ENCODE results near the gene CTNNB1. TPM values are rescaled to one million over a fixed set of nuclear protein-coding genes. Genes with fewer than 3 reads are reported as not detected.

Gene CTNNB1
- total RNA-seq (2021; ENCODE audit: unreplicated experiment) (186 TPM), Bru-seq, nascent RNA (percentile 94 among the genes with signal in this experiment), BruChase-seq, experiment 1, labeled RNA remaining after a 2-hour chase (percentile 92 among the genes with signal in this experiment), BruChase-seq, experiment 2, labeled RNA remaining after a 6-hour chase (percentile 96 among the genes with signal in this experiment)
- 192 TPM for polyA plus RNA-seq (2012; ENCODE audit: insufficient read length)
- long read RNA-seq, transcript CTNNB1-201 (15 exons, 3,947 nt) = minor isoform, 43 of 306 reads
- long read RNA-seq, transcript CTNNB1-246 (16 exons, 2,778 nt) = minor isoform, 9 of 306 reads
- long read RNA-seq, transcript CTNNB1-203 (16 exons, 3,472 nt) = minor isoform, 48 of 306 reads
- long read RNA-seq, transcript CTNNB1-202 (16 exons, 3,268 nt) = major isoform, 94 of 306 reads
- long read RNA-seq, partial matches to known transcripts = 77 of 306 reads
- long read RNA-seq, other reads (novel, unspliced or antisense) = 29 of 306 reads

- ChIA-PET POLR2A (interaction anchor here (0.6 to 0.7 kb wide), 5 partner anchors 189 to 1636 kb away, joined by 3 to 5 read pairs (median 4); no protein-coding TSS in a partner anchor), CTCF (interaction anchor here (0.7 kb wide), 1 partner anchor 19 kb away, joined by 3 read pairs; no protein-coding TSS in a partner anchor)
- Histone ChIP-seq H3K4me3 (ENCODE audit: low read depth in 2 of 2, low read length in 2 of 2) (peak within 1 kb of the TSS; percentile 89 to 94), H3K4me1 (ENCODE audit: control insufficient read depth, insufficient read depth, low read length) (peaks cover 22% of the 10 kb centered on the region), H3K9me3 (ENCODE audit: control insufficient read depth, insufficient read depth, low read depth, low read length) (no peaks in the 10 kb centered on the region), H3K27ac (ENCODE audit: low read length) (peak within 1 kb of the TSS; percentile 85), H3K27me3 (ENCODE audit: control insufficient read depth, insufficient read depth, low read length) (no peaks in the 10 kb centered on the region), H3K36me3 (ENCODE audit: control insufficient read depth, insufficient read depth, low read length) (peaks cover 2% of the 10 kb centered on the region; the same call in 1 of the 2 replicates)
- ATAC-seq (peak; percentile 91), DNase-seq (ENCODE audit: low read depth, low spot score) (no peak)
- BruUV-seq (replicated peaks) = no TSS peak
- in situ Hi-C loops (cut with HindIII; ENCODE audit: low pct_unique_long_range_greater_than_20kb, low sequenced_read_pairs) = no loop called here
- intact Hi-C loops (cut with micrococcal nuclease; ENCODE audit: unreplicated experiment) = no loop called here
- peak; percentile 56 for TF ChIP-seq TCF7L2 (IDR thresholded peaks at IDR 0.05; ENCODE audit: low read depth, low read length)
- TF ChIP-seq SIN3A (IDR thresholded peaks at IDR 0.05; ENCODE audit: borderline replicate concordance, insufficient read depth, low read depth, low read length) = peak; percentile 75; the same call in 1 of the 2 replicates
- TF ChIP-seq REST (IDR thresholded peaks at IDR 0.05; ENCODE audit: insufficient read depth in 1 of 2, low read depth in 2 of 2, low read length in 1 of 2) = no peak
- peak; percentile 86 for TF ChIP-seq POLR2AphosphoS5 (IDR thresholded peaks at IDR 0.05; ENCODE audit: low read depth, low read length)
- no peak for TF ChIP-seq CTCF (IDR thresholded peaks at IDR 0.05)
Observed at GRCh38 chr3:41198950-41199865, at the start of gene CTNNB1. TSS of gene CTNNB1 (plus strand) at chr3:41199505. CDS start at chr3:41224069, 24,564 bp downstream.

GRCh38 chr3:41155834-41156233 lies 43.5 kb upstream of the CTNNB1 start:
- in situ Hi-C loops (cut with HindIII; ENCODE audit: low pct_unique_long_range_greater_than_20kb, low sequenced_read_pairs) (no loop called here), intact Hi-C loops (cut with micrococcal nuclease; ENCODE audit: unreplicated experiment) (no loop called here)
- Histone ChIP-seq H3K27ac (ENCODE audit: low read length) (no peak overlapping the region), H3K4me1 (ENCODE audit: control insufficient read depth, insufficient read depth, low read length) (no peaks in the 10 kb centered on the region), H3K4me3 (ENCODE audit: low read depth in 2 of 2, low read length in 2 of 2) (no peak overlapping the region), H3K9me3 (ENCODE audit: control insufficient read depth, insufficient read depth, low read depth, low read length) (no peaks in the 10 kb centered on the region), H3K36me3 (ENCODE audit: control insufficient read depth, insufficient read depth, low read length) (no peaks in the 10 kb centered on the region), H3K27me3 (ENCODE audit: control insufficient read depth, insufficient read depth, low read length) (no peaks in the 10 kb centered on the region)
- ATAC-seq (no peak), DNase-seq (ENCODE audit: low read depth, low spot score) (no peak)
- POLR2A ChIA-PET = no interaction called here
- CTCF ChIA-PET = no interaction called here
- TF ChIP-seq TCF7L2 (IDR thresholded peaks at IDR 0.05; ENCODE audit: low read depth, low read length) (no peak), SIN3A (IDR thresholded peaks at IDR 0.05; ENCODE audit: borderline replicate concordance, insufficient read depth, low read depth, low read length) (no peak), REST (IDR thresholded peaks at IDR 0.05; ENCODE audit: insufficient read depth in 1 of 2, low read depth in 2 of 2, low read length in 1 of 2) (no peak), CTCF (IDR thresholded peaks at IDR 0.05) (no peak), POLR2AphosphoS5 (IDR thresholded peaks at IDR 0.05; ENCODE audit: low read depth, low read length) (no peak)
- BruUV-seq (replicated peaks) = no TSS peak
